ENCODE results near the gene ALDH1A2.

ALDH1A2 gene

DNA sequence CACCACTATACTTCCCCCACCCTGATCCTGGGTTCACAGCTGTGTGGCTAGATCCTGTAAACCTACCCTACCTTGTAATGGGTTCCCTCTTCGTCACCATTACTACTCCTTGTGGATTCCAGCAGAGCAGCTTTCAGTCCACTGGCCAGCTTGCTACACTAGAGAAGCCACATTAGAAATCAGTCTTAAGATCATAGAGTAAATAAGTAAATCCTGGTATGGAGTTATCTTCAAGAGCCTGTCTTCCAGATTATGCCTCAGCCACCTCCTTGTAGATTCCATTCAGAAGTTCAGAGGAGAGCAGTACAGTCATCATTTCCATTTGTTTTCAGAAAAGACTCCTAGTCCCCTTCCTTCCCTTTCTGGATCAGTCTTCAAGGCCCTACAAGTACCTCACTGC lies 123.7 kb downstream of the ALDH1A2 start:
- DNase-seq: no peak

DNA sequence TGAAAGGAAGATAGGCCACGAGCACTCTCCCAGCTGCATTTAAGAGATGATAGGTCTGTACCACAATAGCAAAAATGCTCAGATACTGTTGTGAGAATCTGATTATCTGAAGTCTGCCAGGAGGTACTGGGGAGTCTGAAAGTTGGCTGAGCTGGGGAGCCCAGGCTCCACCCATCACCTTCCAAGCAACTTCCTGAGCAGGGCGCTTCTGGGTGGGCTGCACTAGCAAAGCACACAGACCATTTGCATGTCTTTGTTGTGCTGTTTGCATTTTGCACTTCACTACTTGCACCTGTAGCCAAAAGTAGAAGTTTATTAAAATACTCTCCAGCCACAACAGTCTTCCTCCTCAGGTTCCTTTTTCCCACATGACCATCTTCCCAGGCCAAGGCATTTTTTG lies 133.2 kb downstream of the ALDH1A2 start:
- DNase-seq: no peak

- no peak for DNase-seq
These were observed 133.9 kb downstream of the ALDH1A2 start for GRCh38 chr15:57931570-57931969.

DNA sequence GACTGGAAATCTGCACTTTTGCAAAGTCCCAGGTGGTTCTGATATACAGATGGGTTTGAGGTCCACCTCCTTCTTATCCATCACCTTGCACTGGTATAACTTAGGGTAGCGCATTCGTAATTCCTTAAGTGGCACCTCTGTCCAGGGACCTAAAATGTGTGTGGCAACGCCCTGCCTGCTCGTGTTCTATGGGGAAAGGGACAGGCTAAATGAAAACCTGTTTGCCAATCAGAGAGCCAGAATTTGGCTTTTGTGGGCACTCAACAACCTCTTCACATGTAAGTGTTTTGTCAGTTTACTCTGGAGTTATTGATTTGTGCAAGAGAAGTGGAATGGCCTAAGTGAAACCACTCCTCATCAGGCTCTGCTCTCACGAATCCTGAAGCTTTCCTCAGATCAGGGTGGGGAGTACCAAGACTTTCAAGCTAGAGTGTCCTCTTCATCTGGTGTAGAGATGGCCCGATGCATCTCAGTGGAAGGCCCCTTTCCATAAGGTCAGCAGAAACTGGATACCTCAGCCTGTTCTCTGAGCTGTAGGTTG lies 138.3 kb downstream of the ALDH1A2 start:
- no peak for DNase-seq

DNA sequence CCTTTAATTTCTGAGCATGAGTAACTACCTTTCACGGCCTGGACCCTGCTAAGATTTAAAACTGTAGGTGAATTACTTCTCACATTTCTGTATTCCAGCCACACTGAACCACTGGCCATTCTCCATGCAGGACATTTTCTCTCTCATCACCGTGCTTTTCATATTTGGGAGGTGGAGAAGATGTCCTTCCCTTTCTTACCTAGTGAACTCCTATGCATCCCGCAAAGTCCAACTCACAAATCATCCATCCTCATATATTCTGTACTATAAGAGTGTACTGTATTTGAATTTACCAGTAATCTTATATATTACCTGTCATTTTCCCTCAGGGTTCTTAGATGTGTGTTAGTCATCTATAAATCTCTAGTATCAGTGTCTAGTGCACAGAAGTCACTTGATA lies 139.9 kb downstream of the ALDH1A2 start:
- DNase-seq: no peak

GRCh38 chr15:57924598-57924997 lies 140.9 kb downstream of the ALDH1A2 start:
- DNase-seq: no peak

GRCh38 chr15:57923750-57924149 lies 141.8 kb downstream of the ALDH1A2 start:
- no peak for DNase-seq

- DNase-seq: no peak
These were observed 142.2 kb downstream of the ALDH1A2 start for GRCh38 chr15:57923306-57923705.

- no peak for DNase-seq
These were observed 142.7 kb downstream of the ALDH1A2 start for GRCh38 chr15:57922776-57923175.

DNA sequence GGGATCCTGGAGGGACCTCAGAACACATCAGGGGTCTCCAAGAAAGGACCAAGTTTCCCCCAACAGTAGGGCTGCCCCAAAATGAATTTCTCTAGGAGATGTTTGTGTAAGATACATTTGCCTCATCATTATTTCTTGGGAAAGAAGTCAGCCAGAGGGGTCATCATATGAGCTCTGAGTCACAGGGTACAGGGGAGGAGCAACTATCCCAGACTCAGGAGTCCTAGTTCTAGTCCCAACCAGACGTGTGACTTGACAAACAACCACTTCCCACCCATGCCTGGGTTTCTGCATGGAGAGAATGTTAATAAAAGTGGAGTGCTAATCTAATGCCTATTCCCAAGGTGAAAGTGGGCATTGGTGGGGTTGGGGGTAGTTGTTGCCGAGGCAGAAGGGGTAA lies 144.1 kb downstream of the ALDH1A2 start:
- no peak for DNase-seq

DNA sequence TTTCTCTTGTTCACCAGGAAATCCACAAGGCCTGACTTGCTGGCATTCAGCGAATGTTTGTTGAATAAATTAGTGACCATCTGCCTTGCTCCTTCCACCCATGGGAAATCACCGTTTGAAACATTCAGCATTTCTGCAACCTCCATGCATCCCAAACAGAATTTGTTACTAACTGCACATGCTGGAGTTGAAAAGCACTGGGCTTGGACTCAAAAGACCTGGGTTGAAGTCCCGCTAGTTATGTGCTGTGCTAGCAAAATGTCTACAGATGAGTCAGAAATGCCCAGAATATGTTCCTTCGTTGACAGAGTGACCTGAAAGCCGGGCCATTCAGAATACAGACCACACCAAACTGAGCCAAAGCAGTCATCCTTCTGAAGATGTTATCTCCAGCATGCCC lies 144.6 kb downstream of the ALDH1A2 start:
- no peak for DNase-seq

DNA sequence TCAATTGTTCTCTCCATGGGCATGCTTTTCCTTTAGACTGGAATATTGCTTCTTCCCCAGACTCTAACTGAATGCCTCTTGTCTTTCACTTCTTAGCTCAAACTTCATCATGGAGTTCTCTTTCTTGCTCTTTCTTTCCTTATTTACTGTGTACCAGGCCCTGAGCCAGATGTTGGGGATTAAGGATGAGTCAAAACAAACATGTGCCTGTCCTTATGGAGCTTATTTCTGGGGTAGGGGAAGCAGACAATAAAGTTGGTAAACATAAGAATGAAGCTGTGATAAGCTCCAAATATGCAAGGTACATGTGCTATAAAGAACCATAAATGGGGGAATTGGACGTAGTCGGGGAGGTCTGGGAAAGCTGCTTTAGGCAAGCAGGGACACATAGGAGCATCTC lies 145.8 kb downstream of the ALDH1A2 start:
- DNase-seq: no peak

DNA sequence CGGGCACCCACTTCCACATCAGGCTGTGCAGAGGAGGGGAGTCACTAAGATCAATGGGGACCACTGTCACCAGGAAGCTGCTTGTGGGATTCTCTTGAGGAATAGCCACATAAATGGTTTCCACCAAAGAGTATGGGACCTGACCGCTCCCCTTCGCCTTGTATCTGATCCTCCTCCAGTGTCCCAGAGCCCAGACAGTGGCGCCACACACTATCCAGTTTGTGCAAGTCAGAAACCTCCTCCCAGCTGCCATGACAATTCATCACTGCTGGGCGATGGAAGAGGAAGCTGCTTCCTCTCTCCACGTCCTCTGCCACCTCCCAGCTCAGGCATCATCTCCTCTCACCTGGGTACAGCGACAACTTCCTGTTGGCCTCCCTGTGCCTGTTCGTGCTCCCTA lies 147.5 kb downstream of the ALDH1A2 start:
- DNase-seq: no peak

GRCh38 chr15:57916695-57917094 lies 148.8 kb downstream of the ALDH1A2 start:
- DNase-seq: no peak

DNA sequence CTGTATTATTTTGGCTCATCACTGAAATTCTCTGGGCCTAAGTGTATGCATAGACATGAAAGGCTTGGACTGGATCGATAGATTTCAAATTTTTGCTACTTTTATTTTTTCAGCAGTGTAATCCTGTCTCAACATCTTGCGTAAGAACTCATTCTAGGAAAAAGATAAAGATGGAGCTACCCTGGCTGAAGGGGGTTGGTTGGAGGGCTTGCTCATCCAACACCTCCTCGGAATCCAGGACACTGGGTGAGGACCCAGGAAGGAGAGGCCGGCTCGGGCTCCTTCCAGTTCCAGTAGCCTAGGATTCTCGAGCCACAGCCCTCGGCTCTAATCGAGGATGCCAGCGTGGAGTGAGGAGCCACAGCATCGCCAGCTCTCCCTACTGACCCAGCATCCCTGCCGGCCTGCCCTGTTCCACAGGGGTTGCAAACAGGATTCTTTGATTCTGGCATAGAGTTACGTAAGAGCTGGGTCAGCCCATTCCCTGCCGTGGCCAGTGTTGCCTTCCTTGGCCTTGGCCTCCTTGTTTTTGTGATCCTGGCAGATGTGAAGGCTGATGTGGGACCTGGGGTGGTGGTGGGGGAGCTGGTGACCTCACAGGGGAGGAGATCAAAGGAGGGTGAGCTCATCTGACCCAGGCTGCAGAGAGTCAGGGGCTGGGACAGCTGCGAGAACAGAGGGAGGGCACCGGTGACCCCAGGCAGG lies 149.5 kb downstream of the ALDH1A2 start:
- DNase-seq: no peak

DNA sequence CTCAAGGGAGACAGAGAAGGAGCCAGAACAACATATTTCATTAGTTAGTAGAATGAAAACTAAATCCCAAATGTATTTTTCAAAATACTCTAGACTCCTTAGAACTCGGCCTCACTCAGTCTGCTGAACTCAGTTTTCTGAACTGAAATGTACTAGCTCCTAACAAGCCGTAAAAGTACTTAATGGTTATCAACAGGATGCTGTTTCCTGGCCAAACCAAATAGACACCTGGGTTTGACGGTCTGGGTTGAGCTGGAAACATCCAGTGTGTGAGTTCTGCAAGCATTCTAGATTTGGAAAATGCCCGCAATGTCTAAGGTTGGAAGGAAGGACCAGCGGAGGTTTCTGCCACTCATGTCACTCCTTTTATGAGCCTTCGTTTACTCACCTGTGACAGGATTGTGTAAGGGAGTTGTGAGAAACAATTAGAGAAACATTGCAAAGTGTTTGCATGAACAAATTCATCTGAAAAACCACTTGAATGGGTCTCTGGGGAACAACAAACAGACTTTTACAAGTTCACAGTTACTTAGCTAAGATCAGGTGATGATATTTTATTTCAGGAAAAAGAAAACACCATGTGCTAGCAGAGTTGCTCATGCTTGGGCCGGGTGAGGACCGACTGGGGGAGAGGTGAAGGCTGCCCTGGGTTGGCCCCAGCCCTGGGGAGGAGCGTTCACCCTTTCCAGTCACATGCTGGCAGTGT lies 151.0 kb downstream of the ALDH1A2 start:
- peak; percentile 8 for DNase-seq

DNA sequence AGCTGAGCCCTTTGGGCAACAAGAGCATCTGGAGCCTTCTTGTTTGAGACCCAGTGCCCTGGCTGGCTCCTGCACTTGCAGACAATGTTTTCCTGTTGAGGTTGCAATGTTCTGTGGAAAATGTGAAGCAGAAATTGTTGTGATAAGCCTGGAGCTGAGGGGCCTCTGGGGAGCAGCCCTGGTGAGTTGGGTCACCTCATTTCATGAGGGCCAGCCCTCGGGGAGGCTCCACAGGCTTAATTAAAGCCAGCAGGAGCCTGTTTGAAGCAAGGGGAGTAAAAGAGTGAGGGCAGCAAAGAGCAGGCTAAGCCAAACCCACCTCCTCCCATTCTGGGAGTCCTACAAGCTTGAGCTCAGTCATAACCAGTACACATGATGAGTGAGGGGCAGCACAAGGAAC lies 154.3 kb downstream of the ALDH1A2 start:
- DNase-seq: no peak

GRCh38 chr15:57910672-57911071 lies 154.8 kb downstream of the ALDH1A2 start:
- no peak for DNase-seq

DNA sequence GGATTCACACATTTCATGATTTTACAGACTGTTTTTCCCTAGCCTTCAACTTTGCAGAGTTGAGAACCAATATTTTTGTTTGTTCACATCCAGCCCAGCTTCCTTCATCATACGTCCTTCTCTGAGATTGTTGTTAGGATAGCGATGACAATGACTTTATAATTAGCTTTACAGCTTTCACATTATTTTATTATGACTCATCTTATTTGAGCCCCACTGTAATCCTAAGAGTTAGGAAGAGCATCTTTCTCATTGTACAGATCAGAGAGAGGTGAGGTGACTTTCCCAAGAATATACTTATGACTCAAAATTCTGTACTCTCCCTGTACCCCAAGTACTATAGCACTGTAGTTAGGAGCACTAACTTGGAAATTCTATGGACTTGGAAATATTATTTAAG lies 156.1 kb downstream of the ALDH1A2 start:
- DNase-seq: no peak

DNA sequence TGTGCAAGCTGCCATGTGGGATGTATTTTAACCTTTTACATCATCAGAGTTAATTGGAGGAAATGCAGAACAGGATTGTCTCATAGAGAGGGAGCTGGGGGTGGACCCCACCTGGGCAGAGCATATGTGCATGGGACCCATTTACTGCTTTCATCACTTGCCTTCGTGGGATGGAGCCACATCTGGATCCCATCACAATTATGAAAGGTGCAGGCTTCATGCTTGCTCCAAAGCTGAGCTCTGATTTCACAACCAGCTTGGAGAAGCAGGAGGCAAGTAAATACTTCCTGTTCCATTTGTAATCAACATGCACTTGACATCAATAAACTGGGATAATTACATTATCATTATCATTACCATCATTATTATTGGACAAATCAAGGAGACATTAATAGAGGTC lies 161.9 kb downstream of the ALDH1A2 start:
- no peak for DNase-seq

All from NCI-H2171 treated with DMSO at 0.1 percent for 48 hours (cell line).